Endothelial cell of umbilical vein (primary cell): ENCODE results near the gene AGA. TPM values are rescaled to one million over a fixed set of nuclear protein-coding genes. Genes with fewer than 3 reads are reported as not detected.

Experiments used
- BruUV-seq: library from RNA; stranded (reverse); fragments of 400-500 nt; replicated peaks from 2 replicates; lab custom pipeline; 2021; lab: Mats Ljungman, UMichigan
- CTCF ChIA-PET: fragments of 300-600, 350-600 bp; sonication (Branson Sonifier 250); formaldehyde crosslinking; loops from one replicate; lab custom pipeline; 2021; ENCODE audit warnings: antibody characterized with exemption, inconsistent platforms; lab: Charles Lee
- POLR2A ChIA-PET: fragments of 300-600, 350-600 bp; sonication (Branson Sonifier 250); formaldehyde crosslinking; loops from one replicate; lab custom pipeline; 2021; ENCODE audit warnings: antibody characterized with exemption, inconsistent platforms; lab: Charles Lee
- DNase-seq: peaks from one replicate; pipeline ENCODE4 v3.0.0-alpha.2; 2011; ENCODE audit warnings: low read depth, low spot score
- FAIRE-seq: peaks from 2 replicates; lab custom pipeline; 2011; peaks lifted over from hg19 to GRCh38; lab: Jason Lieb, UNC
- H2AFZ ChIP-seq: 2 replicates; pipeline ENCODE4 v1.6.0; 2012; ENCODE audit warnings: low read depth, low read length, control low read depth, inconsistent platforms
- H3K27ac ChIP-seq: 2 replicates; pipeline ENCODE4 v1.5.1; 2011; ENCODE audit warnings: low read depth, mild to moderate bottlenecking, control low read depth, low read length, moderate library complexity; ENCODE audit not compliant: insufficient read depth
- H3K27me3 ChIP-seq, 2 experiments: 2 replicates each; pipeline versions ENCODE4 v1.6.0 to v1.6.1; 2011; ENCODE audit warnings: low read length in 2 of 2, mixed read lengths in 1 of 2; ENCODE audit not compliant: control insufficient read depth in 2 of 2, insufficient read depth in 2 of 2
- H3K36me3 ChIP-seq, 2 experiments: 2 replicates in 1 of 2; 3 replicates in 1 of 2; pipeline ENCODE4 v1.5.1; 2011; ENCODE audit warnings: low read length in 2 of 2, mild to moderate bottlenecking in 1 of 2, moderate library complexity in 1 of 2; ENCODE audit not compliant: control insufficient read depth in 2 of 2, insufficient read depth in 2 of 2; ENCODE audit errors: extremely low read depth in 1 of 2
- H3K4me1 ChIP-seq: 3 replicates; pipeline ENCODE4 v1.5.1; 2011; ENCODE audit warnings: mild to moderate bottlenecking, low read length; ENCODE audit not compliant: control insufficient read depth, insufficient read depth; ENCODE audit errors: extremely low read depth
- H3K4me2 ChIP-seq: 2 replicates; pipeline ENCODE4 v1.6.1; 2011; ENCODE audit warnings: low read length, control low read depth, mixed read lengths; ENCODE audit not compliant: insufficient read depth
- H3K4me3 ChIP-seq, 3 experiments: fragments of 200-600 bp in 1 of 3; sonication (generic), shearing (Covaris generic) in 1 of 3; replicated peaks in 1 of 3; 2 replicates each; pipeline ENCODE4 v1.5.1; 2011 to 2016; ENCODE audit warnings: control low read depth in 3 of 3, low read length in 3 of 3, mild to moderate bottlenecking in 2 of 3, inconsistent platforms in 1 of 3, low read depth in 1 of 3, moderate library complexity in 1 of 3; ENCODE audit not compliant: insufficient read depth in 1 of 3
- H3K79me2 ChIP-seq: 2 replicates; pipeline ENCODE4 v1.6.0; 2012; ENCODE audit warnings: low read length, inconsistent platforms; ENCODE audit not compliant: control insufficient read depth, insufficient read depth
- H3K9ac ChIP-seq: replicated peaks from 2 replicates; pipeline ENCODE3; 2011; ENCODE audit warnings: low read length, control low read depth; ENCODE audit not compliant: insufficient read depth; ENCODE audit errors: extremely low read depth
- H3K9me1 ChIP-seq: replicated peaks from 3 replicates; pipeline ENCODE4 v1.6.0; 2011; ENCODE audit warnings: mild to moderate bottlenecking, low read length; ENCODE audit not compliant: control insufficient read depth, insufficient read depth; ENCODE audit errors: extremely low read depth
- H3K9me3 ChIP-seq: replicated peaks from 2 replicates; pipeline ENCODE4 v1.5.1; 2012; ENCODE audit warnings: low read length, inconsistent platforms; ENCODE audit not compliant: control insufficient read depth, insufficient read depth
- H4K20me1 ChIP-seq: replicated peaks from 2 replicates; pipeline ENCODE3; 2011; ENCODE audit warnings: mild to moderate bottlenecking, low read length; ENCODE audit not compliant: control insufficient read depth, insufficient read depth; ENCODE audit errors: extremely low read depth
- CTCF ChIP-seq, 2 donors: IDR thresholded peaks; 1 replicate in 1 of 2; 2 replicates in 1 of 2; pipeline ENCODE4 v1.5.1; 2011; ENCODE audit warnings: low read length in 2 of 2, mild to moderate bottlenecking in 2 of 2, moderate library complexity in 2 of 2, control low read depth in 1 of 2, inconsistent platforms in 1 of 2, low read depth in 1 of 2; ENCODE audit not compliant: insufficient read depth in 1 of 2; ENCODE audit errors: extremely low read depth in 1 of 2
- EZH2 ChIP-seq: IDR thresholded peaks from 2 replicates; pipeline ENCODE4 v1.6.1; 2012; ENCODE audit warnings: borderline replicate concordance, low read depth, mild to moderate bottlenecking, moderate library complexity, low read length, inconsistent platforms; ENCODE audit not compliant: severe bottlenecking
- FOS ChIP-seq: IDR thresholded peaks from 2 replicates; pipeline ENCODE4 v1.6.1; 2011; ENCODE audit warnings: mild to moderate bottlenecking, low read length, moderate library complexity, borderline replicate concordance; ENCODE audit not compliant: insufficient read depth
- GATA2 ChIP-seq: IDR thresholded peaks from 2 replicates; pipeline ENCODE4 v1.7.0; 2011; ENCODE audit warnings: low read depth, mild to moderate bottlenecking, moderate library complexity, mixed read lengths, low read length; ENCODE audit not compliant: insufficient read length, insufficient read depth
- JUN ChIP-seq: IDR thresholded peaks from 2 replicates; pipeline ENCODE4 v1.6.1; 2011; ENCODE audit warnings: borderline replicate concordance, low read depth; ENCODE audit not compliant: insufficient read length, insufficient read depth
- MAX ChIP-seq: IDR thresholded peaks from 2 replicates; pipeline ENCODE4 v1.6.1; 2011; ENCODE audit not compliant: insufficient read depth, insufficient read length
- MYC ChIP-seq: IDR thresholded peaks from one replicate; pipeline ENCODE4 v1.6.1; 2011; ENCODE audit warnings: mild to moderate bottlenecking, low read depth, low read length
- POLR2A ChIP-seq: IDR thresholded peaks from 2 replicates; pipeline ENCODE4 v1.6.1; 2012; ENCODE audit warnings: low read depth, mild to moderate bottlenecking, control low read depth, low read length
- POLR2AphosphoS5 ChIP-seq: IDR thresholded peaks from 2 replicates; pipeline ENCODE4 v1.6.1; 2012; ENCODE audit warnings: low read depth, mild to moderate bottlenecking, control low read depth, low read length, moderate library complexity; ENCODE audit not compliant: insufficient read depth
- dilution Hi-C: fragments of 300-500 bp; cut with MboI; formaldehyde crosslinking; loops from one replicate; pipeline ENCODE4 v1.15.0; 2019; ENCODE audit warnings: low sequenced_read_pairs; ENCODE audit not compliant: extremely low pct_ligation_motif_present
- intact Hi-C: fragments of 100-400 bp; cut with micrococcal nuclease; formaldehyde crosslinking; loops from one replicate; pipeline ENCODE4 v1.10.0; 2022
- polyA plus RNA-seq, 4 experiments: library from polyadenylated mRNA; depleted of rRNA in 3 of 4; stranded (reverse) in 3 of 4; unstranded in 1 of 4; fragments of >200 nt; gene quantifications; 2 replicates each; pipeline versions ENCODE4 v1.2.1 to v1.2.3, GENCODE V29; 2011 to 2012; ENCODE audit warnings: missing spikeins in 1 of 4
- total RNA-seq: library from RNA; stranded (reverse); gene quantifications from 2 replicates; pipeline ENCODE4 v1.2.3, GENCODE V29; 2021

Gene AGA
- total and polyA plus RNA-seq, 2 donors (not counting 3 experiments of a cell fraction or from before 2014, with no cell fraction given), result 14.1 to 16.9 TPM

- dilution Hi-C loops (no loop called here), intact Hi-C loops (no loop called here)
- Histone ChIP-seq H3K36me3 (no peaks in the 10 kb centered on the region), H3K9me1 (no peaks in the 10 kb centered on the region), H3K4me2 (no peak overlapping the region), H3K27ac (no peak overlapping the region), H2AFZ (no peak overlapping the region), H3K4me1 (no peaks in the 10 kb centered on the region), H4K20me1 (no peaks in the 10 kb centered on the region), H3K27me3 (peaks cover 2 to 4% of the 10 kb centered on the region in 2 experiments), H3K9ac (no peak overlapping the region), H3K79me2 (no peaks in the 10 kb centered on the region), H3K4me3 (no peak overlapping the region), H3K9me3 (no peaks in the 10 kb centered on the region)
- no TSS peak for BruUV-seq
- ChIA-PET CTCF (no interaction called here), POLR2A (no interaction called here)
- DNase-seq, result no peak
- no peak for FAIRE-seq
- TF ChIP-seq MAX (no peak), GATA2 (no peak), FOS (no peak), JUN (no peak), EZH2 (no peak), POLR2AphosphoS5 (no peak), POLR2A (no peak), MYC (no peak), CTCF (IDR thresholded peaks at IDR 0.05; ENCODE audit: extremely low read depth in 1 of 2, insufficient read depth in 1 of 2, low read depth in 1 of 2, low read length in 2 of 2) (no peak)
These were observed 45.9 kb downstream of the AGA start for GRCh38 chr4:177396352-177396751.
